Stimulated activated naive CD4-positive, alpha-beta T cell (primary cell): Measurements from ENCODE around the gene SFXN2.
A peak's percentile ranks its signal among the peaks of the same experiment; 100 is the strongest.
"Not testable (repeated sequence)": the region's sequence is repeated elsewhere in the genome, so short reads cannot be mapped to it uniquely, and the experiment has no call there.

Experiments used
- DNase-seq, 6 experiments: peaks; one replicate each; lab custom pipeline; 2025; lab: John Stamatoyannopoulos, UW

Gene SFXN2

GRCh38 chr10:102679596-102679995, 34.8 kb upstream of the SFXN2 start:
- DNase-seq: no peak

DNA sequence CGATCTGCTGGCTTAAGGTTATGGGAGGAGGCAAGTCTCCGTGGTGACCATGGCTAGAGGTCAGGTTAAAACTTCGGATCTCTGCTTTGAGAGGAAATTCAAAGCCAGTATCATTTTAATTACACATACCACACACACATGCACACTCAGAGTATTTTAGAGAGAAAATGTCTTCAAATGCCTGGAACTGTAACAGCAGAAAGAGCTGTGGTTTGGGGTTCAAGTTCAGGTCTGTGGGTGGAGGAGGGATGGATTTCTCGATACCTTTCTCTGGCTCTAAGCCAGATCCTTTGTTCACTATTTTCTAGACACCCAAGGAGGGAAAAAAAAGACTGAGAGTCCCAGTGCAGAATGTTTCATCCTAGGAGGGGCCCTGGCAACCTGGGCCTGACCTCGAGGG, 32.7 kb upstream of the SFXN2 start:
- no peak for DNase-seq

GRCh38 chr10:102682416-102682815, 32.0 kb upstream of the SFXN2 start:
- peak in 2 of 6 experiments; percentile 8 to 12 for DNase-seq

DNA sequence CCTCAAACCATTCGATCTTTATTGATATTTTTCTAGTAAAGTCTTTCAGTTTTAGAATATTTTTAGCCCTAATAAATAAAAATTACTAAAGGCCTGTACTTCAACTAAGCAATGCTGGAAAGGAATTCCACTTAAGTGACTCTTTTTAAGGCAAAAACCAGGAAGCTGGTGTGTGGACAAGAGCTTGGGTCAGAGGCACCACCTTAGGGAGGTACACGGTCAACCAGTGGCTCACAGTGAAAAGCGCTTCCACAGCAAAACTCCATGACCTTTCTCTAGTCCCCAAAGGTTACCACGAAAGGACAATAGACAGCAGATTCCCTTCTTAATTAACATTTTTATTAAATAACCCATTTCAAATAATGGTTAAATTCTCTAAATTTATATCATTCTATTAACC, 31.5 kb upstream of the SFXN2 start:
- no peak for DNase-seq

DNA sequence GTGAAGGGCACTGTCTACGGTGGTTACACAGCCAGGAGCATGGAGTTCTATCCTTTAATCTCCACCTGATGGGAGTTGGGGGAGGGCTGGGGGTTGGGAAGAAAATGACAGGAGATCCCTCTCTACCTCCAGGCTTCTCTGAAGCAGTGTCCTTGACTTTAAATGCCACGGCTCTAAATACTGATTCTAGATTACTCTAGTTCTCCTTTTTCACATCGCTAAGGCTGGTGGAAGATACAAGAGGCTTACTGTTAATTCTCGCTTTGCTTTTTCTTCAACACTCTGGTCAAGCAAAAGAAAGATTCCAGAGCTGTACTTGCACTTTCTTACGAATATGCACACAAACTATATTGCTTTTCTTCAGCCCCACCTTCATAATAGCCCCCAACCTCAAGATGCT, 30.7 kb upstream of the SFXN2 start:
- no peak for DNase-seq

GRCh38 chr10:102691285-102692066, 23.0 kb upstream of the SFXN2 start:
- no peak for DNase-seq

DNA sequence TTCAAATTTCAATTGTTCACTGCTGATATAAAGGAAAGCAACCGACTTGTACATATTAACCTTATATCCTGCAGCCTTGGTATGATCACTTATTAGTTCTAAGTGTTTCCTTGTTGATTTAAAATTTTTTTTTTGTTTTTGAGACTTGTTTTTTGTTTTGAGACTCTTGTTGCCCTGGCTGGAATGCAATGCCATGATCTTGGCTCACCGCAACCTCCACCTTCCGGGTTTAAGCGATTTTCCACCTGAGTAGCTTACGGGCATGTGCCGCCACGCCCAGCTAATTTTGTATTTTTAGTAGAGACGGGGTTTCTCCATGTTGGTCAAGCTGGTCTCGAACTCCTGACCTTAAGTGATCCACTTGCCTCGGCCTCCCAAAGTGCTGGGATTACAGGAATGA, 19.0 kb upstream of the SFXN2 start:
- DNase-seq: not testable (repeated sequence)

DNA sequence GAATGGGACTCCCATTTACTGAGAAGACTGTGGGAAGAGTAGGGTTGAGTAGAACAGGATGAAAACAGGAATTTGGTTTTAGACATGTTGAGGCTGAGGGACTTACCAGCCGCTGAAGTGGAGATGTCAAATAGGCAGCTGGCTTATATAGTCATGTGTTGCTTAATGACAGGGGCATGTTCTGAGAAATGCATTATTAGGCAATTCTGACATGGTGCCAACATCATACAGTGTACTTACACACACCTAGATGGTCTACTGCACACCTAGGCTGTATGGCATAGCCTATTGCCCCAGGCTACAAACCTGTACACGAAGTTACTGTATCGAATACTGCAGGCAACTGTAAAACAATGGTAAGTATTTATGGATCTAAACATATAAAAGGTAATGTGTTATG, 17.7 kb upstream of the SFXN2 start:
- DNase-seq: no peak

DNA sequence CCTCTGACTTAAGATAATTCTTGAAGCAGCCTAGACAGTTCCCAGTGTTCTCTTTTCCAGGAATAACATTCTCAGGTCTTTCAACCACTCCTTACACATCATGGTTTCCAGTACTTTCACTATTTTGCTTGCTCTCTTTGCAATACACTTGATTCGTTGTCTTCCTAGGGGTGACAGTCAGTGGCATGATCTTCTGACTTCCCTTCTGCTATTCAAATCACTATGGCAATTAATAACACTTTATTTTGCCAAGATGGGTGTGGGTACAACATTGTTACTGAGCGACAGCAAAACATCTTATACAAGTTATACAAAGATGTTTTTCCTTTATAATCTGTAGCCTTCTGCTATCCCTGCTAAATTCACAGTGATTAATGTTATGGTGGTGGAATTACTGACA, 15.5 kb upstream of the SFXN2 start:
- DNase-seq: no peak

DNA sequence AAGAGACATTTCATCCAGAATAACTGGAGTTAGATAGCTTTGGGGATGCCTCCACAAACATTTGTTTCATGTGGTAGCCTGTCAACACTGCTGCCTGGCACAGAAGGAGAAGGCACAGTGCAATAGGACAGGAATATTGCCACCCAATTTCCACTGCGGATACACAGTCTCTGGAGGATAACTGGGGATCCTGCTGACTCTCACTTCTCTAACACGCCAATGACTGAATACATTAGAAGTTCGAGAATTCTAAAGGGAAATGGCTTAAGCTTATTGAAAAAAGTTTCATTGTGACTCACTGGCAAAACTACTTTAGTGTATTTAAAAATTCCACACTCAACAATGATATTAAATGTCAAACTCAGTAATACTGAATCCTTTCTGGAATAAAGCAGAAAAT, 13.2 kb upstream of the SFXN2 start:
- DNase-seq: no peak

GRCh38 chr10:102701796-102702195, 12.6 kb upstream of the SFXN2 start:
- no peak for DNase-seq

- DNase-seq: no peak
Observed at GRCh38 chr10:102702742-102703141, 11.7 kb upstream of the SFXN2 start.

DNA sequence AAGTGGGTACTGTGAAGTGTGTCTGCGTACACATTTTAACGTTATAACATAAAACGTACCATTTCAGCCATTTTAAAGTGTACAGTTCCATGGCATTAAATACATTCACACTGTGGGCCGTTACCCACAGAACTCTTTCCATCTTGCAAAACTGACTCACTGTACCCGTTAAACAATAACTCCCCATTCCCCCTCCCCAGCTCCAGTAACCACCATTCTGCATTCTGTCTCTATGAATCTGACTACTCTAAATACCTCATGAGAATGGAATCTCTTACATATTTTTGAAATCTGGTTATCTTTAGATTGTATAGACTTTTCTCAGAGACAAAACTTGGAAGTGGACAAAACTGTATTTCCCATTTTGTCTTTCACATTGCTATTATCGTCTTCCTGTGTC, 9.5 kb upstream of the SFXN2 start:
- no peak for DNase-seq

GRCh38 chr10:102705531-102705930, 8.9 kb upstream of the SFXN2 start:
- no peak for DNase-seq

GRCh38 chr10:102710609-102711008, 3.8 kb upstream of the SFXN2 start:
- DNase-seq: no peak

- no peak for DNase-seq
Observed at GRCh38 chr10:102712089-102712488, 2.3 kb upstream of the SFXN2 start.

DNA sequence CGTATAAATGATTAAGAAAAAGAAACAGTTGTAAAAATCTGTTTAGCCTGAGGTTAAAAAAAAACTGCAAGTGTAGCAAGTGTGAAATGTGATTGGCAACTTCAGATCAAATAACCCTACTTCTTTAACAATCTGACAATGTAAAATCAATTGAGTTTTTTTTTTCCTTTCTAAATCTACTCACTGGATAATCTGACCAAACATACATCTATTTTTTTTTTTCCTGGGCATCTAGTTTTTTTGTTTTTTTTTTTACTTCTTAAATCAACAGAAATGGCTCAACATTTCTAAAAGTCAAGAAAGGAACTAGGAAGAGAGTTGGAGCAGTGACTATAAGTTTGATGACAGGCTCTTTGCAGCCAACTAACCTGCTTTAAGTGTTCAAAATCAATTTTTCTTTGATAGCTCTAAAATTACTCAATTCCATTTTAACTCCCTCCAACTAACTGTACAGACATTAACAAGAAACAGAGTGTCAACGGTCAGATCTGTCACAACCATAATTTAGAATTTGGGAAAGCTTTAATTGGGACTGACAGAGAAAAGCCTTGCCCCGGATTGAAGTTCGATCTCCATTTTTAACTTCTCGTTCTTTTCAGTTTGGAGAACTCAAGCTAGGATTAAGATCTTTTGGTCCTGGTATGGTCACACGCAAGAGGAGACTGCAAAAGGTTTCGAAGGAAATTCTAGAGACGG, 1.4 kb upstream of the SFXN2 start:
- DNase-seq: no peak

DNA sequence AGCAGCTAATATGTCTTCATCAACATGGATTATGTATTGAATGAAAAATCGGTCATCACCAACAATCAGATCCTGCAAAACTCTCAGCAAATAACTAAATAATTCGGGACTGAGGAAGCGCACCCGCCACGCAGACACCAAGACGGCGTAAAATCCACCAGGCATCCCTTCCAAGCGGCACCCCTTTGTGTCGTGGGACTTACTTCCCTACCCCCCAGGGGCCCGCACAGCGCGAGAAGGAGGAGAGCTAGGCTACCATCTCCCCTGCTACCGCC, 960 bp upstream of the SFXN2 start:
- DNase-seq: peak in 1 of 6 experiments; percentile 42

DNA sequence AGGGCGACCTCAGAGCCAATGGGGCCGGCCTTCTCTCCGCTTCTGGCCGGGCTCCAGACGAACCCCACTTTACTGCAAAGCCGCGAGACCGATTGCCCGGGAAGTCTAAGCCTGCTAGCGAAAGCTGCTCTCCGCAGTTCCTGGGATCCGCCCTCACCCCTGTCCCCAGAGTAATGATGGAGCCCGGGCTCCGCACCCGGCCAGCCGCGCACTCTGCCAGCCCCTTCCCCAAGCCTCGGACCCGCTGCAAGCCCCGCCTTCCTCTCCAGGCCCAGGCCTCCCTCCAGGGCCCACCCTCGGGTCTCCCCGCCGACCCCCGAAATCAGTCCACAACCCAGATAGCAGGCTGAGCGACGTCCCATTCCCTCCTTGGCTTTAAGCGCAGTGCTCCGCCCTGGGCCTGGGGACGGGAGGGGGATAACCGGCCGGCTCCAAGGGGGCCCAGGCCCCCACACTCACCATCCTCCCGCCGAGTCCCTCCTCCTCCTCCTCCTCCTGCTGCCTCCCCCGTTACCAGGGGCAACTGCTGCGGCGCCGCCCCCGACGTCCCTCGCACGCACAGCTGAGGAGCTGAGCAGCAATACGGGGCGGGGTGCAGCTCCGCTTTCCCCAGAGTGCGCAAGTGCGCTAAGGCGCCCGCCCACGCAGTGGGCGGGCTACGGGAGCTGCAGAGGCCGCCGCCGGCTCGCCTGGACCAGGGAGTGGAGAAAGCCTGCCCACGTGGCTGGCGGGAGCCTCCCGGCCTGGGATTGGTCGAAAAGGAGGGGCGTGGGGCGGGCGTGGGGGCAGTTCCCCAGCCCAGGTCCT, 419 bp upstream of the SFXN2 start, which contains the start of gene ARL3:
Gene ARL3 (minus strand): TSS at position 584 of the 807 bp plus-strand sequence. CDS start 122 bp downstream, at position 462.
- DNase-seq: peak; percentile 83 to 92 (median 86)

DNA sequence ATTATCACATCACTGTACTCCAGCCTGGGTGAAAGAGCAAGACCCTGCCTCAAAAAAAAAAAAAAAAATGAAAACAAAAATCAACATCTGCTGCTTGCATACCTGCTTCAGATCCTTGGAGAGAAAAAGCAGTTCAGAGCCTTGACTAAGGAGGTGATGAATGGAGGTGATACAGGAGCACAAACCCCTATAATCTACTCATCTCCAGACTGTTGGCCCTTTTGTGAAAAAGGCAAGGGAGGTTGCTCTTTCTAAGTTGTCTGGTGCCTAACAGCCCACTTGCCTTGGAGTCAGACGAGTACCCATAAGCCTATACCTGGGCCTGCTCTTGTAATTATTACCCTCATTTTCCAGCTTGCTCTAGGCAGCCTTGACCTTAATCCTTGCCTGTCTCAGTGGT, 1.4 kb downstream of the SFXN2 start:
- DNase-seq: no peak

DNA sequence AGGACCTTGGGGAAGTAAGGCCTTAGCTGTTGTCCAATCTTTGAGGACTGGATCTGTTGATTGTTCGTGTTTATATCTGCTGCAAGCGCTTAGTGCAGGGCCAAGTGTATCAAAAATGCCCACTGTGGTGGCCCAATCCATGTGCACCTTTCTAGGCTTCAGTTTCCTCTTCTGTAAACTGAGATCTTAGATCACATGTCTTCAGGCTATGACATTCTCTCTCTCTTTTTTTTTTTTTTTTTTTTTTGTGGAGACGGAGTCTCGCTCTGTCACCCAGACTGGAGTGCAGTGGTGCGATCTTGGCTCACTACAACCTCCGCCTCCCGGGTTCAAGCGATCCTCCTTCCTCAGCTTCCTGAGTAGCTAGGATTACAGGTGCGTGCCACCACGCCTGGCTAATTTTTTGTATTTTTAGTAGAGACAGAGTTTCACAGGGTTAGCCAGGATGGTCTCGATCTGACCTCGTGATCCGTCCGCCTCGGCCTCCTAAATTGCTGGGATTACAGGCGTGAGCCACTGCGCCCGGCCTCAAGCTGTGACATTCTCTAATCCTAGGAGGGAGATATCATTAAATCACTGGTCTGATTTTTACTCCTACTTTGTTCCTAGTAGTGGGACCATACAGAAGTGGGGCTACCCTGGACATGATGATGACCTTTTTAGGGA, 2.6 kb downstream of the SFXN2 start:
- DNase-seq: not testable (repeated sequence)

- no peak for DNase-seq
Observed at GRCh38 chr10:102718220-102718619, 3.8 kb downstream of the SFXN2 start.
